A673 (cell line): Measurements from ENCODE around the gene ADAMTSL2. TPM values are rescaled to one million over a fixed set of nuclear protein-coding genes. Genes with fewer than 3 reads are reported as not detected.

Source experiments
- BruUV-seq: library from RNA; stranded (reverse); fragments of 400-500 nt; replicated peaks from 2 replicates; lab custom pipeline; 2021; lab: Mats Ljungman, UMichigan
- CTCF ChIA-PET: fragments of 300-600 bp; sonication (Branson Sonifier 250); formaldehyde crosslinking; loops from one replicate; lab custom pipeline; 2022; ENCODE audit warnings: antibody characterized with exemption; lab: Charles Lee
- POLR2A ChIA-PET: fragments of 300-600 bp; sonication (Branson Sonifier 250); formaldehyde crosslinking; loops from one replicate; lab custom pipeline; 2022; ENCODE audit warnings: antibody characterized with exemption; ENCODE audit not compliant: low non-redundant PET; lab: Charles Lee
- DNase-seq: peaks from one replicate; pipeline ENCODE4 v3.0.0-alpha.2; 2015; ENCODE audit warnings: low spot score
- H3K27ac ChIP-seq: fragments of 200-600 bp; sonication (generic); 2 replicates; pipeline ENCODE4 v1.5.1; 2016; ENCODE audit warnings: mixed run types, low read depth, mild to moderate bottlenecking, mixed read lengths, antibody characterized with exemption, low read length; ENCODE audit not compliant: poor library complexity, severe bottlenecking
- H3K27me3 ChIP-seq: fragments of 200-600 bp; sonication (generic); replicated peaks from 2 replicates; pipeline ENCODE4 v1.6.1; 2017; ENCODE audit warnings: mixed run types, low read depth, mild to moderate bottlenecking, mixed read lengths, antibody characterized with exemption, low read length; ENCODE audit not compliant: insufficient read depth, poor library complexity
- H3K36me3 ChIP-seq: fragments of 200-600 bp; sonication (generic); 2 replicates; pipeline ENCODE4 v1.6.1; 2016; ENCODE audit warnings: mixed run types, mild to moderate bottlenecking, mixed read lengths, antibody characterized with exemption, low read length; ENCODE audit not compliant: insufficient read depth, poor library complexity, severe bottlenecking
- H3K4me1 ChIP-seq: fragments of 200-600 bp; sonication (generic); 2 replicates; pipeline ENCODE4 v1.6.1; 2017; ENCODE audit warnings: mixed run types, mild to moderate bottlenecking, mixed read lengths, antibody characterized with exemption, low read length; ENCODE audit not compliant: insufficient read depth, poor library complexity, severe bottlenecking
- H3K4me3 ChIP-seq: fragments of 200-600 bp; sonication (generic); 2 replicates; pipeline ENCODE4 v1.5.1; 2016; ENCODE audit warnings: low read depth, mixed run types, mild to moderate bottlenecking, mixed read lengths, low read length; ENCODE audit not compliant: poor library complexity, severe bottlenecking
- H3K9me3 ChIP-seq: fragments of 200-600 bp; sonication (generic); 2 replicates; pipeline ENCODE4 v1.6.1; 2016; ENCODE audit warnings: mixed run types, low read depth, mild to moderate bottlenecking, mixed read lengths, antibody characterized with exemption, low read length; ENCODE audit not compliant: poor library complexity, severe bottlenecking
- EZH2 ChIP-seq: fragments of 200-600 bp; sonication (generic); IDR thresholded peaks from 2 replicates; pipeline ENCODE4 v1.6.1; 2017; ENCODE audit warnings: borderline replicate concordance, low read depth, mild to moderate bottlenecking, mixed read lengths, antibody characterized with exemption, low read length; ENCODE audit not compliant: poor library complexity, severe bottlenecking
- intact Hi-C: fragments of 100-400 bp; cut with micrococcal nuclease; formaldehyde crosslinking; loops from one replicate; pipeline ENCODE4 v1.10.0; 2022; ENCODE audit not compliant: unreplicated experiment
- total RNA-seq: library from RNA; stranded (reverse); gene quantifications from 2 replicates; pipeline ENCODE4 v1.2.3, GENCODE V29; 2021
- TF ChIP-seq, protein P1 (sequence below): fragments of 300-800, 200-600 bp; sonication (generic); conservative IDR thresholded peaks from 2 replicates; pipeline ENCODE4 v1.5.1; 2017; ENCODE audit warnings: low read depth, mild to moderate bottlenecking, antibody characterized with exemption, low read length, moderate library complexity, mixed read lengths

ADAMTSL2 gene
- total RNA-seq, 1 experiment from 2014 or later: 0.06 TPM

DNA sequence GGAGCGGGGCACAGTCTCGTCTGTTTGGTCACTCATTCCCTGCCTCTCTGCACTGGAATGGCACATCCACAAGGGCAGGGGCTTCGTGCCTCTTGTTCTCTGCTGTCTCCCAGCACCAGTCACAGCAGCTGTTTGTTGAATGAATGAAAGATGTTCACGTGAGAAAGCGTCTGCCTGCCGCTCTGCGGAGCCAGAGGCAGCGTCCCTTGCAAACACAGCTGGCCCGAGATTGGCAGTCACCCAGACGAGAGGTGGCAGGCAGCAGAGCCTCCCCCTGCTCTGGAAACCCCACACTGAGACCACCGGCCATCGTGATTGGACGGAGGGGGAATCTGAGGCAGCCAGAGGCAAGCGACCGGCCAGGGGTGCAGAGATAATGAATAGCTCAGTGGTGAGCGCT is 80.7 kb downstream of the ADAMTSL2 start:
- Histone ChIP-seq H3K4me1 (no peaks in the 10 kb centered on the region), H3K4me3 (no peak overlapping the region), H3K27ac (no peak overlapping the region), H3K27me3 (peaks cover 87% of the 10 kb centered on the region), H3K36me3 (no peaks in the 10 kb centered on the region), H3K9me3 (no peaks in the 10 kb centered on the region)
- no peak for TF ChIP-seq EZH2
- TF ChIP-seq, protein P1, sequence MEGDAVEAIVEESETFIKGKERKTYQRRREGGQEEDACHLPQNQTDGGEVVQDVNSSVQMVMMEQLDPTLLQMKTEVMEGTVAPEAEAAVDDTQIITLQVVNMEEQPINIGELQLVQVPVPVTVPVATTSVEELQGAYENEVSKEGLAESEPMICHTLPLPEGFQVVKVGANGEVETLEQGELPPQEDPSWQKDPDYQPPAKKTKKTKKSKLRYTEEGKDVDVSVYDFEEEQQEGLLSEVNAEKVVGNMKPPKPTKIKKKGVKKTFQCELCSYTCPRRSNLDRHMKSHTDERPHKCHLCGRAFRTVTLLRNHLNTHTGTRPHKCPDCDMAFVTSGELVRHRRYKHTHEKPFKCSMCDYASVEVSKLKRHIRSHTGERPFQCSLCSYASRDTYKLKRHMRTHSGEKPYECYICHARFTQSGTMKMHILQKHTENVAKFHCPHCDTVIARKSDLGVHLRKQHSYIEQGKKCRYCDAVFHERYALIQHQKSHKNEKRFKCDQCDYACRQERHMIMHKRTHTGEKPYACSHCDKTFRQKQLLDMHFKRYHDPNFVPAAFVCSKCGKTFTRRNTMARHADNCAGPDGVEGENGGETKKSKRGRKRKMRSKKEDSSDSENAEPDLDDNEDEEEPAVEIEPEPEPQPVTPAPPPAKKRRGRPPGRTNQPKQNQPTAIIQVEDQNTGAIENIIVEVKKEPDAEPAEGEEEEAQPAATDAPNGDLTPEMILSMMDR: no peak
- CTCF ChIA-PET: no interaction called here
- intact Hi-C loops: no loop called here
- POLR2A ChIA-PET: no interaction called here
- BruUV-seq: no TSS peak
- no peak for DNase-seq

DNA sequence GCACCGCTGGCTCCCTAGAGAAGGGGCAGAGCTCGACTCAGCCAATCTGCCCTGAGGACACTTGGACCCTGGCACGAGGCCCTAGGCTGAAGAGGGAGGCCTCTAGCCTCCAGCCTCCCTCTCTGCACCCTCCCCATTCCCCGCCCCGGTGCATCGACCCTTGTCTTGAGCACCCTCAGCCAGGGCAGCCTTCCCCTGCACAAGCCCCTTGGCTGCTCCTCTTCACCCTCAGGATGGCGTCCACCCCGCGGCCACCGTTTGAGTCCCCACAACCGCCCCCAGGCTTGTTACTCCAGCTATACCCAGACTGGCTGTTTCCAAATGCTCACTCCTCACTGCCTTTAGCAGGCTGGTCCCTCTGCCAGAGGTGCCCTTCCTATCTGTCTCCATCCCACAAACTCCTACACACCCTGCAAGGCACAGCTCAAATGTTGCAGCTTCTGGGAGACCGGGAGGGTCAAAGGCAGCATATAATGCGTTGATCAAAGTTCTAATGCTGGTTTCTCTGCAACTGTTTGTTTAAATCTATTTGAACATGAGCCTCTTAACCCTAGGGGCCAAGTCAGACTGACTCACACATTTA is 81.2 kb downstream of the ADAMTSL2 start:
- Histone ChIP-seq H3K36me3 (no peaks in the 10 kb centered on the region), H3K4me3 (no peak overlapping the region), H3K27ac (no peak overlapping the region), H3K4me1 (no peaks in the 10 kb centered on the region), H3K9me3 (no peaks in the 10 kb centered on the region), H3K27me3 (peaks cover 86% of the 10 kb centered on the region)
- CTCF ChIA-PET: no interaction called here
- DNase-seq: no peak
- BruUV-seq: no TSS peak
- TF ChIP-seq, protein P1: no peak
- no peak for TF ChIP-seq EZH2
- POLR2A ChIA-PET: no interaction called here
- intact Hi-C loops: no loop called here

DNA sequence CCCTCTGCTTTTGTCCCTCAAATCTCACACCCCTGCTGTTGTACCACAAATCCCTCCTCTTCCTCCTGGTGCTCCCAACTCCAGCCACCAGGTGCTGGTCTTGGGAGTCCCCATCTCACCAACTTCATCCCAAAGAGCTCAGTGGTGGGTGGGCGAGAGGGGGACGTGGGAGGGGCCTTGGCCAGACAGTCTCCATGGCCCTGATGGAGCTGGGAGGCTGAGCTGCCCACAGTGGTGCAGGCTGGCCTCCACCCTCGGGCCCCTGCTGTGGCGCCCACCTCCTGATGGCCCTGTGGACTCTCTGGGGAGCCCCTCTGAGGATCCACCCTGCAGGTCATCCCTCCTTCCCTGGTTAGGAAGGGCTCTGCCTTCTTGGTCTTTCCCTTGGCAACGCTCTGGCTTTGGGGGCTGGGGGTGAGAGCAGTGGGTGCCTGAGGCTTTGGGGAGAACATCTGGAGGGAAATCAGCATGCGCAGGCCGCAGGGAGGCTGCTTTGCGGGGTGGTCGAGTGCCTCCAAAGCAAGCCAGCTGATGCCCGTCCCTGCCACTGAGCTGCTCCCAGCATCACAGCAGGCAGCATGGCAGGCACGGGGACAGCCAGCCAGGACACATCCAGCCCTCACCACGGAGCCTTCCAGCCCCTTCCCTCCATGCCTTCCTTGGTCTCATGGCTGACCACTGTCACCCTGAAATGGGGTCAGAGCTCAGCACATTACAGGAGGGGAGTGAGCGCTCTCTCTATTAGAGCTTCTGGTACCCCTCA is 82.3 kb downstream of the ADAMTSL2 start:
- CTCF ChIA-PET: no interaction called here
- Histone ChIP-seq H3K9me3 (no peaks in the 10 kb centered on the region), H3K27me3 (peaks cover 84% of the 10 kb centered on the region), H3K27ac (no peak overlapping the region), H3K4me1 (no peaks in the 10 kb centered on the region), H3K36me3 (no peaks in the 10 kb centered on the region), H3K4me3 (no peak overlapping the region)
- POLR2A ChIA-PET: no interaction called here
- no peak for DNase-seq
- no TSS peak for BruUV-seq
- TF ChIP-seq, protein P1: no peak
- TF ChIP-seq EZH2: no peak
- intact Hi-C loops: no loop called here
